Activated T-cell treated with anti-CD3 and anti-CD28 coated beads, Interleukin-2, amount 50 U/mL, for 4 hours (primary cell): Measurements from ENCODE around the gene ARHGAP42. TPM values are rescaled to one million over a fixed set of nuclear protein-coding genes. Genes with fewer than 3 reads are reported as not detected.

ENCODE experiments used
- ATAC-seq, 2 donors: fragments of 200-7000 bp; cut with Tn5 transposase; one replicate each; pipeline ENCODE4 v1.10.0; 2021
- DNase-seq: peaks from one replicate; pipeline ENCODE4 v3.0.0-alpha.2; 2020
- H3K27me3 Mint-ChIP-seq: one replicate; pipeline ENCODE4 v1.8.0; 2021; ENCODE audit warnings: low read depth, mixed read lengths
- H3K36me3 Mint-ChIP-seq: one replicate; pipeline ENCODE4 v1.8.0; 2022; ENCODE audit warnings: mixed read lengths; ENCODE audit not compliant: insufficient read depth
- H3K4me1 Mint-ChIP-seq: one replicate; pipeline ENCODE4 v1.8.0; 2021; ENCODE audit warnings: low read depth, mixed read lengths
- H3K4me3 Mint-ChIP-seq: one replicate; pipeline ENCODE4 v1.8.0; 2021; ENCODE audit warnings: mild to moderate bottlenecking, moderate library complexity, mixed read lengths
- H3K9me3 Mint-ChIP-seq: one replicate; pipeline ENCODE4 v1.8.0; 2021; ENCODE audit warnings: mixed read lengths
- total RNA-seq, 3 donors: library from RNA; stranded (reverse); gene quantifications; one replicate each; pipeline ENCODE4 v1.2.1, GENCODE V29; 2021

ARHGAP42 gene
- total RNA-seq, 3 donors from 2014 or later: 0.11 to 0.35 (median 0.28) TPM

DNA sequence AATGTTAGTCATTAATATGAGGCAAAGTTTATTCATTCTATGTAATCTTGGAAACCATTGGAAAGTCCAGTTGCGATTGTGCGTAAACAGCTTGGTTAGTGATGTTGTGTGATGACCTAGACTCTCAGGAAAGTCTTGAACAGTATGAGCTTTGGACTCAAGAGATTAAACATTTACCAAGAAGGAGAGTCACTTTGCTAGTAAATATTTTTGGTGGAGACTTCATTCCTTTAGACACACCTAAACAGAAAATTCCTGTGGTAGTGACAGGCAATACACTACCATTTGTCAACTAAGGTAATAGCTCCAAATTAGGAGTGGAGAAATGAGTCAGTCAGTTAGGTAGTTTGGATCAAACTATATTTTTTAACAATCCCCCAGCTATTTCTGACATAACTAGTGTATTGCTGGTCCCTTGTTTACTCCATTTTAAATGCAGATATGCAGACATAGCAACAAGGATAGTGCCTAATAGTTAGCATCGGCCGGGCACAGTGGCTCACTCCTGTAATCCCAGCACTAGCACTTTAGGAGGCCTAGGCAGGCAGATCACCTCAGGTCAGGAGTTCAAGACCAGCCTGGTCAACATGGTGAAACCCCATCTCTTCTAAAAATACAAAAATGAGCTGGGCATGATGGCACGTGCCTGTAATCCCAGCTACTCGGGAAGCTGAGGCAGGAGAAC, 89.3 kb downstream of the ARHGAP42 start:
- DNase-seq (no peak), ATAC-seq (no peak)
- Mint-ChIP-seq H3K9me3 (peaks cover 6% of the 10 kb centered on the region), H3K36me3 (no peaks in the 10 kb centered on the region), H3K4me3 (no peak overlapping the region), H3K4me1 (no peaks in the 10 kb centered on the region), H3K27me3 (no peaks in the 10 kb centered on the region)

DNA sequence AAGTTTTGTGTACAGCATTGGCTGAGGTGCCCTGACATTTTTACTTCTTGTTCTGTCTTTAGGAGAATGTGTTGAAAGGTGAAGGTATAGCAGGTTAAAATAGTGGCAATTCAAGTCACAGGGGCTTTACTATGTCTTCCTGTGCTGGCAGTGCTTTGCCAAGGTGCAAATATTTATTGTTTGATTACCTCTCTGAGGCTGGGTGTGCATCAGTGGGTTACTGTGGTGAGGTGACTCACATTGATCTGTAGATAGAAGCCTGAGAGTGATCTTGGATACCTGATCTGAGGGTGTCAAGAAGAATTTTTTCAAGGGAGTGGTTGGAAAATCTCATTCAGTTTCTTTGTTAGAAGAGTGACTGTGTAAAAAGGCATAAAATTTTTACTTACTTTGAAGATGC, 90.0 kb downstream of the ARHGAP42 start:
- ATAC-seq: no peak
- Mint-ChIP-seq H3K27me3 (no peaks in the 10 kb centered on the region), H3K4me1 (no peaks in the 10 kb centered on the region), H3K4me3 (no peak overlapping the region), H3K9me3 (peaks cover 6% of the 10 kb centered on the region), H3K36me3 (no peaks in the 10 kb centered on the region)
- DNase-seq: no peak

DNA sequence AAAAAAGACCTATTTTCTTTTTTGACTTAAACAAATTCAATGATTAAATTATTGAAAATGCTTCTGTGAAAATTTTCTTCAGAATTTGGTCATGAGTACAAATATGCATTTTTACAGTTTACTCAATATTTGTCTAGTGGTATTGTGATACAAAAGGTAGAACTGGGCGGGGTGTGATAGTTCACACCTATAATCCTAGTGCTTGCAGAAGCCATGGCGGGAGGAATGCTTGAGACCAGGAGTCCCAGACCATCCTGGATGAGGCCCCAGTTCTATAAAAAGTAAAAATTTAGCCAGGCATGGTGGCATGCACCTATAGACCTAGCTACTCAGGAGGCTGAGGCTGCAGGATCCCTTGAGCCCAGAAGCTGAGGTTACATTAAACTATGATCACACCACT, 90.6 kb downstream of the ARHGAP42 start:
- no peak for ATAC-seq
- Mint-ChIP-seq H3K4me3 (no peak overlapping the region), H3K4me1 (no peaks in the 10 kb centered on the region), H3K9me3 (peaks cover 6% of the 10 kb centered on the region), H3K27me3 (no peaks in the 10 kb centered on the region), H3K36me3 (no peaks in the 10 kb centered on the region)
- no peak for DNase-seq

DNA sequence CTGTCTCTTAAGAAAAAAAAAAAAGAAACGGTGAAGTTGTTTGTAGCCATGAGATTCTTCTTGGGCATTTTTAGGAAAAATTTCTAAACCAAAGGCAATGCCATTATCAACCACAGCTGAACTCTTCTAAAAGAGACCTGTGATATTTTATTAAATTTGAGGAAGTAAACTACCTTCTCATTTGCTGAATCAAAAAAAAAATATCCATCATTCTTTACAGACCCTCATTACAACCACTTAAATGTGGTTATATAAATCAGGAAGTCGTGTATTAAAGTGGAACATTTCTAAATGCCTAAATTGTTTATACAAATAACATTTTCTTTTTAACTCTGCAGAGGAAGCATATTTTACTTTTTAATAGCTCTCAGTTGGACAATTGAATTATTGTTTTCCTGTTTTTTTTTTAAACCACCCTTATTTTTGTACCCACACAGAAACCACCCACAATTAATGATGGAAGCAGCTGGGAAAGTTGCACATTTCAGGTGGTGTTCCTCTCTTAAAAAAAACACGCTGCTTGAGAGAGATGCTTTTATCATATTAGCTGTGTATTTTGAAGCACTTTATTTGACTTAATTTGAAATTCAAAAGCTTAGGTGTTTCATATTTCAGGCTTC, 91.2 kb downstream of the ARHGAP42 start:
- DNase-seq (no peak), ATAC-seq (no peak)
- H3K27me3 Mint-ChIP-seq: no peaks in the 10 kb centered on the region
- H3K36me3 Mint-ChIP-seq: no peaks in the 10 kb centered on the region
- no peaks in the 10 kb centered on the region for H3K4me1 Mint-ChIP-seq
- no peak overlapping the region for H3K4me3 Mint-ChIP-seq
- peaks cover 6% of the 10 kb centered on the region for H3K9me3 Mint-ChIP-seq

DNA sequence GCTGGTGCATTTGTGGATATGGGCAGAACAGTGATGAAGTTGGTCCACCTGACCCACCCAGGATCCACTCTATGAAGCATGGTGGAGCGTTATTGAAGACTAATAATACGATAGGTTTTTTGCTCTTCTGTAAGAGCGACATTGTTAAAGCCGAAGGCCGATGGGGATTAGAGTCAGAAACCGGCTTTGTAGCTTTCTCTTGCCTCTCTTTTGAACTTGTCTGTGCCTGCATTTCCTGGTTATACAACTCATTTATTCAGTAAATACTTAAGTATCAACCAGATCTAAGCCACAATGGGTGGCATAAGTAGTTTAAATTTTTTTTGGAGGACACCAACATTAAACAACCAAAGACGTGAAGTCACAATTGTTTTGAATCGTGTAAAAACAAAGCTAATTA, 93.4 kb downstream of the ARHGAP42 start:
- no peak for DNase-seq
- Mint-ChIP-seq H3K36me3 (no peaks in the 10 kb centered on the region), H3K9me3 (peaks cover 6% of the 10 kb centered on the region), H3K4me1 (no peaks in the 10 kb centered on the region), H3K4me3 (no peak overlapping the region), H3K27me3 (no peaks in the 10 kb centered on the region)
- ATAC-seq: no peak

DNA sequence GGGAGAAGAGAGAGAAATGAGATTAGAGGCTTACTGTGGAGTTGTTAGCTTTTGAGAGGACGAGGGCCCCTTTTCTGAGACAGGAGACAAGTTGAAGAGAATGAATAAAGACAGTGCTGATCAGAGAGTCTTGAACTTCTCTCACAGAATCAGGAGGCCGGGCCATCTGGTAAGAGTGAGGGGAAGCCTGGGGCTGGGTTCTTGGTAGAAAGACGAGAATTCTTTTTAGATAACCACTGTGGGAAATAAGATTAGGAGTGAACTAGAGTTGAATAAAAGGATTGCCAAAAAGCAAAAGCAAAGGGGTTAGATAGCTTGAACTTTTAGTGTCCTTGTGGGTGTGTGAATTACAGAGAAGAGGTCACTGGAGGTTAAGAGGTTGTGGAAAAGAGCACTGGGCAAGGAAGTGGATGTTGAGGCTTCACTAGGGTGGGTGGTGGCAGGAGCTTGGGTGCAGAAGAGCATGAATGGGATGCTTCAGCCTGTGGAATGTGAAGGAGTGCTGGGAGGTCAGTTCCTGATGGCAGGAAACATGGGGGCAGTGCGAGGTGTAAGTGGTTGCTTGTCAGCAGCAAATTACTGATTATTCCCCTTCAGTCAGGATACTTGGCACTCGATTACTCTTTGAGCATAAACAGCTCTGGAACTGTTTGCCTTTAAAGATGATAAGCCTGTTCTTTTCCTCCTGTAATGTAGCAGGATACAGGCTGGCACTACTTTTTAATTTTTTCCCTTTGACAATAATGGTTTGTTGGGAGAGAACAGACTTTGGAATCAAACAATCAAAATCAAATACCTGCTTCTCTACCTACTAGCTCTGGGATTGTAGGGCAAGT, 98.3 kb downstream of the ARHGAP42 start:
- Mint-ChIP-seq H3K36me3 (no peaks in the 10 kb centered on the region), H3K4me1 (no peaks in the 10 kb centered on the region), H3K9me3 (no peaks in the 10 kb centered on the region), H3K4me3 (no peak overlapping the region), H3K27me3 (no peaks in the 10 kb centered on the region)
- no peak for ATAC-seq
- no peak for DNase-seq

DNA sequence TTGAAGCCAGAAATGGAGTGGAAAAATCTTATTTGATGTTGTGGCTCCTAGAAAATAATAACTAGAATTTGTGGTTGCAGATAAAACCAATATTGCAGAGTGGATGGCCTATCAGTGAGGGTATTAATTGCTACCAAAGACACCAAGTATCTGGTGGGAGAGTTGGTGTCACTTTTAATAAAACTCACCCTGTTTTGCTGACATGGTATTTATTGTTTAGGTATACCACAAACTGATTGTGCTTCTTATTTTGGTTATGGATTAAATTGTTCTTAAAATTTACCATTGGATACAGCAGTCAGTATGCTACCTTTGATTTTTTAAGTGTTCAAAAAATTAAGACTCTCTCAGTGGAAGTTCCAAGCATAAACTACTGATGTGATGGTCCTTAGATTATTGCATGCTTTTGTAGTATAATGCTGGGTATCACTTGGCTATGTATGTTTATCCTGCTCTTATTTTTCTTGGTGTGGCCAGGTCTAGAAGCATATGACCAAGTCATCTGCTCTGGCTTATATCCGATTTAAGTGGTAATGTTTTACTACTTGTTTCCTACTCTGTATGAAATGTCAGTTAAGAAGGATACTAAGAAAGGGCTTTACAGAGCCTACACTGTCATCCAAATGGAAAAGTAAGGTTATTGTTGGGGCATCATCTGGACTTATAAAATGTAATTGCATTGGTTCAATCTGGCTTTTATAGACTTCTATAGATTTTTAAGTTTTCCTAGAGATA, 101.6 kb downstream of the ARHGAP42 start:
- ATAC-seq (no peak), DNase-seq (no peak)
- Mint-ChIP-seq H3K27me3 (no peaks in the 10 kb centered on the region), H3K36me3 (no peaks in the 10 kb centered on the region), H3K4me1 (no peaks in the 10 kb centered on the region), H3K4me3 (no peak overlapping the region), H3K9me3 (no peaks in the 10 kb centered on the region)

DNA sequence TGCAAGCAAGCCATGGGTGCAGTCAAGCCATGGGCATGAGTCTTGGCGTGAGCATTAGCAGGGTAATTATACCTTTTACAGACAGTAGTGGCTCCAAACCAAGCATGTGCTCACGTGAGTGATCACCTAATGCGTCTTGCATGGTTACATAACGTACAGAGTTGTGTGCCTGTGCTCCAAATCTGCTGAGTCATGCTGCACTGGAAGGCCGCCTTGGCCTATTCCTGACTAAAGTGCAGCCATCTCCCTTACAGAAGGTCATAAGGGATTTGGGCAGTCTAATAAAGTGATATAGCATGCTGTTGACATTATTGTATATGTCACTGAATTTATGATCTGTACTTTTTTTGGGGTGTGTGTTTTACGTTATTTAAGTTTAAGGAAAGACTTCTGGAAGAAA, 102.4 kb downstream of the ARHGAP42 start:
- ATAC-seq (no peak), DNase-seq (no peak)
- H3K9me3 Mint-ChIP-seq: no peaks in the 10 kb centered on the region

DNA sequence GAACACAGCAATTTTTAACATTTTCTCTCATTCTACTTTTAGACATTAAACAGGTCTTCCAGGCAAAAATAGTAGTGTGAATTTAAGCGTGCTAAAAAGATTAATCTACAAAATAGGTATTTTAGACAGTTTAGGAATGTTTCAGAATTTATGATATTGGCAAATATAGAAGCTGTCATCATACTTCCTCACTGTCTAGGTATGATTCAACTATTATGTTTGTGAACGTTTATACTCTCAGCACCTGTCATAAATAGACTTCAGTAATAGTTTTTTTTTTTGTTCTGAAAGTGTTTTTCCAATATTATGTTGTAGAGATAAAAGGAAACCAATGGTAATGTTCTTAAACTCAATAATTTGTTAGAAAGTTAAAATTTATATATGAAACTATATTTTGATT, 103.0 kb downstream of the ARHGAP42 start:
- no peaks in the 10 kb centered on the region for H3K36me3 Mint-ChIP-seq
- ATAC-seq (no peak), DNase-seq (no peak)
- no peaks in the 10 kb centered on the region for H3K27me3 Mint-ChIP-seq
- no peak overlapping the region for H3K4me3 Mint-ChIP-seq
- no peaks in the 10 kb centered on the region for H3K4me1 Mint-ChIP-seq
- no peaks in the 10 kb centered on the region for H3K9me3 Mint-ChIP-seq

More for the DNA sequence above, 102.4 kb downstream of the ARHGAP42 start:
- Mint-ChIP-seq H3K36me3 (no peaks in the 10 kb centered on the region), H3K4me3 (no peak overlapping the region), H3K27me3 (no peaks in the 10 kb centered on the region), H3K4me1 (no peaks in the 10 kb centered on the region)

DNA sequence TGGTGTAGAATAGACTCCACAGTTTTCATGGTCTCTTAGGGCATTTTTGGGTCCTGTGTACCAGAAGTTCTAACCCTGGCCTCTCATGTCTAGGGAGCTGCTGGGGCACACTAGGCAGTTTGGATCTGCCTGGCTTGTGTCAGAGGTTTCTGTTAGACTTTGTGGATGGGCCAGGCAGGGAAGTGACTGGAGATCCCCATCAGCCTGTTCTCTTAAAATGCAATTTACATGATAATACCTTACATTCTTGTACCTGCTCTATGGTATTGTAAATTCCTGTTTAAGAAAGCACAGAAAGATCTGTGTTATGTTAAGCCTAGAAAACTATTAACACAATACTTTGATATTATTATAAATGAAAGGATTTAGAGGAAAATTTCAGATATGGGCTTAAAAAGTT, 104.0 kb downstream of the ARHGAP42 start:
- Mint-ChIP-seq H3K4me1 (no peaks in the 10 kb centered on the region), H3K27me3 (no peaks in the 10 kb centered on the region), H3K4me3 (no peak overlapping the region), H3K9me3 (no peaks in the 10 kb centered on the region), H3K36me3 (no peaks in the 10 kb centered on the region)
- ATAC-seq (no peak), DNase-seq (no peak)

DNA sequence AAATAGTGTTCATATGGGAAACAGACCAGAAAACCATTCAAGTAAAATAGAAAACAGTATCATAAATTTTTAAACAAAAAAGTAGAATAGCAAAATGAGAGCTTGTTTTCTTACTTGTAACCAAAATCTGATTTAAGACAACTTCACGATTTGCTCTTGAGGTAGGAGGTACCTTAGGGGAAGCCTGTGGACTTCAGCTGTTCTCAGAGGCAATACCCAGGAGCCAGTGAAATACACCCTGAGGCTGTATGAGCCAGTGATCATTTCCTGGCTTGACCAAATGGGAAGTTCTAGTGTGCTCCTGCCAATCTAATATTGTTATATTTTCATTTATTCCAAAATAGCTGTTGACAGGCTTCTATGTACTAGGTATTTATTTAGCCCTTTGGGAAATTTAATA, 104.8 kb downstream of the ARHGAP42 start:
- Mint-ChIP-seq H3K4me3 (no peak overlapping the region), H3K36me3 (no peaks in the 10 kb centered on the region), H3K9me3 (no peaks in the 10 kb centered on the region), H3K4me1 (no peaks in the 10 kb centered on the region), H3K27me3 (no peaks in the 10 kb centered on the region)
- ATAC-seq: no peak
- DNase-seq: no peak

DNA sequence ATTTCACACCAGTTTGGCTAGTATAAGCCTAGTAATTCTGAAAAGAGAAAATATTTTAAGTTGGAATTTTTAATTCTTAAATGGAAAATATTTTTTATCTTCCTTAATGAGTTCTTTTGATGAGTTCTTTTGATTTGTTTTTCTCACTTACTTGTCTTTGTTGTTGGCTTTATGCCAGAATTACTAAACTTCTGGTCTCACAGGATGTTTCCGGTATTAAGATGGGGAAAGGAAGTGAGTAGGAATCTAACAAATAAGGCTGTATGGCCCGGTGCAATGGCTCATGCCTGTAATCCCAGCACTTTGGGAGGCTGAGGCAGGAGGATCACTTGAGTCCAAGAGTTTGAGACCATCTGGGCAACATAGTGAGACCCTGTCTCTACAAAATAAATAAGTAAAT, 106.4 kb downstream of the ARHGAP42 start:
- DNase-seq (no peak), ATAC-seq (no peak)
- H3K36me3 Mint-ChIP-seq: no peaks in the 10 kb centered on the region
- H3K27me3 Mint-ChIP-seq: no peaks in the 10 kb centered on the region
- H3K9me3 Mint-ChIP-seq: no peaks in the 10 kb centered on the region
- no peak overlapping the region for H3K4me3 Mint-ChIP-seq
- no peaks in the 10 kb centered on the region for H3K4me1 Mint-ChIP-seq

DNA sequence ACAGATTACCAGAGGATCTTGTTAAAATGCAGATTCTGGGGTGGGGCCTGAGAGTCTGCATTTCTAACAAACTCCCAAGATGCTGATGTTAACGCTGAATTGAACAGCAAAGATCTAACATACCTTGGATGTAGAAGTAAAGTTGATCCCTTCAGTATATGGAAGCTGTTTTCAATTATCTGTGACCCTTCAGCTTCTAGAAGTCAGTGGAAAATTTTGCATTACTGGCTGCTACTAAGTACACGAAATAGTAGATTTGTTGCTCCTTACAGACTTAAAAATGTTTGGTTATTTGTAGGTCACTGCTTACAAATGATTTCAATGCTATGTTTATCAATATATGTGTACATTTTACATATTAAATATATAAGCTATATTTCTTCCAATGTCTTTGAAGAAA, 107.4 kb downstream of the ARHGAP42 start:
- Mint-ChIP-seq H3K4me1 (no peaks in the 10 kb centered on the region), H3K4me3 (no peak overlapping the region), H3K36me3 (no peaks in the 10 kb centered on the region), H3K9me3 (no peaks in the 10 kb centered on the region), H3K27me3 (no peaks in the 10 kb centered on the region)
- DNase-seq (no peak), ATAC-seq (no peak)

DNA sequence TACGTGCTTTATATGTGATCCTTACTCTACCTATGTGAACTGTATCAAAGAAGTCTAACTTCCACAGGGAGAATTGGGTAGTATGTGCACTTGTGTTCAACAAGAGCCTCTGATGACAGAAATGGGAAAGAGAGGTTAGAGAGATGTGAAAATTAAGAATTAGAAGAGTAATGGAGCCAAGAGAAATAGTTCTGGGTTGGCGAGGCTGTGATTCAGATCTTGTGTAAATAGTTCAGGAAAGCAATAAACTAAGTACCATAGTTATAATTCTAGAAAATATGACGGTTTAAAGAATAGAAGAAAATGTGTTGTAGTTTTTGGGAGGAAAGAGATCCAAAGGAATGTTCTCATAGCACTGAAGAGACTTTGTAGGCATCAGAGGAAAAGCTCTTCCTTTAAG, 112.4 kb downstream of the ARHGAP42 start:
- Mint-ChIP-seq H3K27me3 (no peaks in the 10 kb centered on the region), H3K4me3 (no peak overlapping the region), H3K4me1 (no peaks in the 10 kb centered on the region), H3K9me3 (no peaks in the 10 kb centered on the region), H3K36me3 (no peaks in the 10 kb centered on the region)
- DNase-seq (no peak), ATAC-seq (no peak)
